ENCODE results near the gene SHROOM2. TPM values are rescaled to one million over a fixed set of nuclear protein-coding genes. Genes with fewer than 3 reads are reported as not detected.

SHROOM2 gene
- total RNA-seq, 1 experiment from 2014 or later = 1.2 TPM

DNA sequence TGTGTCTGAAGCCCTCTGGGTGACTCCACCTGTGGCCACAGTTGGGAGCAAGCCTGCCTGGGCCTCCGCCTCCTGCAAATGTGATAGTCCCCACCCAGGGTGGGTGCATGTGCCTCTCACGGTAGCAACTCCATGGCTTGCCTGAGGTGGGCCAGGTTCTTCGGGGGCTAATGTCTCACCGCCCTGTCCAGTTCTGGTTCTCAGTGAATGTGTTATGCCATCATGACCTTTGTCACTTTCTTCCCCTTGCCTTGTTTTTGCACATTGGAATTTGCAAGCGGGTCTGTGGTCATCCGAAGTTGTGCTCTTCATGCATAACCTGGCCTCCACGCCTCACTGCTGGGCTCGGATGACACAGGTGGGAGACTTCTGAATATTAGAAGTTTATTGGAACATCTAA lies 39.7 kb downstream of the SHROOM2 start:
- CTCF ChIA-PET = interaction anchor here (0.6 kb wide), 1 partner anchor 1019 kb away, joined by 3 read pairs; no protein-coding TSS in a partner anchor

DNA sequence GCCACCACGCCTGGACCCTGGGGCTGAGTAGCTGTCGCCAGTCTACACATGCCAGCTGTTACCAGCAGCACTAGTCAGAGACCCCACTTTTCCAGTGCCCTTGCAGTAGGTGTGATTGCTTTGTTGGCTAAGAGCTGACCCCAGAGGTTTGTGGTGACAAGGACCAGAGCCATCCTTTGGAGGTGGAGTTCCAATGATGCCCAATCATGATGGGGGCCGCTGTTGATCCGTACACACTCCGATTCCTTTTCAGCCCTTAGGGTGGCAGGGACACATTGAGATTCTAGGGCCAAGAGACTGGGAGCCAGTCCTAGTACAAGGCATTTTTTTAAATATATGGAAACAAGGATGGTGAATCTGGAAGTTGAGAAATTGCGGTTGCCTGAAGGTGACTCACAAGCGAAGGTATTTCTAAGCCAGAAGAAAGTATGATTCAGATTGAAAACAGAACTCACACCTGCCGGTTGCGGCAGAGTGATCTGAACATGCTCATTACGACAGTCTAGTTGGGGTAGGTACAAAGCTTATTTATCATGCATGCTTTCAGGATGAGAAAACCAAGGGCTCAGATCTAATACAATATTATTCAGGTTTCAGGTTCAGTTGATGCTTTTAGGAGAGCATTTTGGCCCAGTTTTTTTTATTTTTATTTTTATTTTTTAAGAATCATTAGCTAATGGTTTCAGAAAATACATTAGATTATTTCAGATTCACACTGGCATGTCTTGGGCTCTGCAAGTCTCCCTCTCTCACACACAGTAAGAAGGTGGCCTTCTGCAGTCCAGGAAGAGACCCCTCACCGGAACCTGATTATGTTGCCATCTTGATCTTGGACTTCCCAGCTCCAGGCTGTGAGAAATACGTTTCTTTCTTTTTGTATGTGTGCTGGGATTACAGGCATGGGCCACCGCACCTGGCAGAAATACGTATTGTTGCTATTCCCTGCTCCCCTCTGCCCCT lies 43.4 kb downstream of the SHROOM2 start:
- Mint-ChIP-seq H3K4me3 (ENCODE audit: unreplicated experiment) (no peak overlapping the region), H3K4me1 (ENCODE audit: insufficient read depth, unreplicated experiment) (peaks cover 6% of the 10 kb centered on the region), H3K9me3 (ENCODE audit: unreplicated experiment) (no peaks in the 10 kb centered on the region), H3K27me3 (ENCODE audit: insufficient read depth, unreplicated experiment) (no peaks in the 10 kb centered on the region), H3K27ac (ENCODE audit: low read depth, unreplicated experiment) (peak overlapping the region; percentile 59), H3K36me3 (ENCODE audit: insufficient read depth, unreplicated experiment) (no peaks in the 10 kb centered on the region)
- intact Hi-C loops (cut with micrococcal nuclease) = loop anchor here (1.0 to 5.0 kb wide), 2 partner anchors 158 to 290 kb away; no protein-coding TSS in a partner anchor
- TF ChIP-seq, protein P1, sequence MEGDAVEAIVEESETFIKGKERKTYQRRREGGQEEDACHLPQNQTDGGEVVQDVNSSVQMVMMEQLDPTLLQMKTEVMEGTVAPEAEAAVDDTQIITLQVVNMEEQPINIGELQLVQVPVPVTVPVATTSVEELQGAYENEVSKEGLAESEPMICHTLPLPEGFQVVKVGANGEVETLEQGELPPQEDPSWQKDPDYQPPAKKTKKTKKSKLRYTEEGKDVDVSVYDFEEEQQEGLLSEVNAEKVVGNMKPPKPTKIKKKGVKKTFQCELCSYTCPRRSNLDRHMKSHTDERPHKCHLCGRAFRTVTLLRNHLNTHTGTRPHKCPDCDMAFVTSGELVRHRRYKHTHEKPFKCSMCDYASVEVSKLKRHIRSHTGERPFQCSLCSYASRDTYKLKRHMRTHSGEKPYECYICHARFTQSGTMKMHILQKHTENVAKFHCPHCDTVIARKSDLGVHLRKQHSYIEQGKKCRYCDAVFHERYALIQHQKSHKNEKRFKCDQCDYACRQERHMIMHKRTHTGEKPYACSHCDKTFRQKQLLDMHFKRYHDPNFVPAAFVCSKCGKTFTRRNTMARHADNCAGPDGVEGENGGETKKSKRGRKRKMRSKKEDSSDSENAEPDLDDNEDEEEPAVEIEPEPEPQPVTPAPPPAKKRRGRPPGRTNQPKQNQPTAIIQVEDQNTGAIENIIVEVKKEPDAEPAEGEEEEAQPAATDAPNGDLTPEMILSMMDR (IDR thresholded peaks at IDR 0.05; ENCODE audit: unreplicated experiment) = no peak
- DNase-seq (ENCODE audit: unreplicated experiment) = peak; percentile 97
- ChIA-PET POLR2A (no interaction called here), CTCF (interaction anchor here (0.5 to 1.8 kb wide), 11 partner anchors 42 to 1509 kb away, joined by 3 to 7 read pairs (median 3); no protein-coding TSS in a partner anchor)
- BruUV-seq (replicated peaks) = no TSS peak

More for the DNA sequence above, 39.7 kb downstream of the SHROOM2 start:
- no TSS peak for BruUV-seq (replicated peaks)
- TF ChIP-seq, protein P1 (IDR thresholded peaks at IDR 0.05; ENCODE audit: unreplicated experiment) = no peak
- Mint-ChIP-seq H3K4me1 (ENCODE audit: insufficient read depth, unreplicated experiment) (peaks cover 6% of the 10 kb centered on the region), H3K9me3 (ENCODE audit: unreplicated experiment) (no peaks in the 10 kb centered on the region), H3K27ac (ENCODE audit: low read depth, unreplicated experiment) (no peak overlapping the region), H3K4me3 (ENCODE audit: unreplicated experiment) (no peak overlapping the region), H3K27me3 (ENCODE audit: insufficient read depth, unreplicated experiment) (no peaks in the 10 kb centered on the region), H3K36me3 (ENCODE audit: insufficient read depth, unreplicated experiment) (no peaks in the 10 kb centered on the region)
- intact Hi-C loops (cut with micrococcal nuclease) = loop anchor here (5.0 kb wide), 1 partner anchor 161 kb away; no protein-coding TSS in a partner anchor
- DNase-seq (ENCODE audit: unreplicated experiment) = no peak
- POLR2A ChIA-PET = no interaction called here

DNA sequence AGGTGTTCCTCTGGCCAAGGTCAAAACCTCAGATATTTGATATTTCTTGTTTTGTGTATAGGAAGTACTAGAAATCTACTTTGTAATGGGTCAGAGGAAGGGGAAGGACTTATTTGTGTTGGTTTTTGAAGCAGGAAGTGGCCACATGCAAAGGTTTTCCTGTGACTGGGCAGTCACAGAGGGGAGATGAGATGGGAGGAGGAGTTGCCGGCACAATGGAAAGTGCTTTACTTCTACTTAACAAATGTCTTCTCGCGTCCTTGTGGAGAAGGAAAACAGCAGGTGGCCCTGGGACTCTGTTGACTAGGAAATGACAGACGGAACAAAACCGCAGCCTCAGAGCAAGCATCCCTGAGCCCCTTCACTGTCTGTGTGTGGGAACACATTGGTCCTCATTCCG lies 46.6 kb downstream of the SHROOM2 start:
- TF ChIP-seq, protein P1 (IDR thresholded peaks at IDR 0.05; ENCODE audit: unreplicated experiment) = no peak
- intact Hi-C loops (cut with micrococcal nuclease) = no loop called here
- ChIA-PET CTCF (no interaction called here), POLR2A (no interaction called here)
- no peak for DNase-seq (ENCODE audit: unreplicated experiment)
- Mint-ChIP-seq H3K27me3 (ENCODE audit: insufficient read depth, unreplicated experiment) (no peaks in the 10 kb centered on the region), H3K36me3 (ENCODE audit: insufficient read depth, unreplicated experiment) (no peaks in the 10 kb centered on the region), H3K9me3 (ENCODE audit: unreplicated experiment) (no peaks in the 10 kb centered on the region), H3K4me1 (ENCODE audit: insufficient read depth, unreplicated experiment) (peaks cover 4% of the 10 kb centered on the region), H3K27ac (ENCODE audit: low read depth, unreplicated experiment) (no peak overlapping the region), H3K4me3 (ENCODE audit: unreplicated experiment) (no peak overlapping the region)
- BruUV-seq (replicated peaks) = no TSS peak

DNA sequence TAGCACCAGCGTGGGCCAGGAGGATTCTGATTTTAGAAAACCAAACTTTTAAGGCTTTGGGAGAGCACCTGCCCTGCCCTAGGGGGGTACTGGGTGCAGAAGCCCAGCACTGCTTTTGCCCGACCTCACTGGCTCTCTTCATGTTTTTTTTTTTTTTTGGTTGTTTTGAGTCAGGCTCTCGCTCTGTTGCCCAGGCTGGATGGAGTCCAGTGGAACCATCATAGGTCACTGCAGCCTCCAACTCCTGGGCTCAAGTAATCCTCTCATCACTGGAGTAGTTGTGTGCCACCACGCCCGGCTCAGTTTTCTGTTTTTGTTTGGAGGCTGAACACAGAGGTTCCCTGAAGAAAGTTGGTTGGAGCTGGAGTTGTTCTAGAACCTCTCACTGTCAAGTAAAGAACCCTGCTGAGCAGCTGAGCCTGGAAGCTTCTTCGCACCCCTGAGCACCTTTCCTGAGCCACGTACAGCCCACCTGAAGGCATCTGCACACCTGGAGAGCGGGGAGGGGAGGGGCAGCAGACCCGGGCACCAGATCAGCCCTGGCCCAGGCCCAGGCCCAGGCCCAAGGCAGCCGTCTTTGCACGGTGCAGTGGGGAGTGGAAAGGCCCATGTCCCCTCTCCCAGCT lies 49.5 kb downstream of the SHROOM2 start:
- Mint-ChIP-seq H3K4me1 (ENCODE audit: insufficient read depth, unreplicated experiment) (no peaks in the 10 kb centered on the region), H3K9me3 (ENCODE audit: unreplicated experiment) (no peaks in the 10 kb centered on the region), H3K4me3 (ENCODE audit: unreplicated experiment) (no peak overlapping the region), H3K27me3 (ENCODE audit: insufficient read depth, unreplicated experiment) (no peaks in the 10 kb centered on the region), H3K27ac (ENCODE audit: low read depth, unreplicated experiment) (no peak overlapping the region), H3K36me3 (ENCODE audit: insufficient read depth, unreplicated experiment) (no peaks in the 10 kb centered on the region)
- CTCF ChIA-PET = no interaction called here
- intact Hi-C loops (cut with micrococcal nuclease) = no loop called here
- no TSS peak for BruUV-seq (replicated peaks)
- TF ChIP-seq, protein P1 (IDR thresholded peaks at IDR 0.05; ENCODE audit: unreplicated experiment) = no peak
- no peak for DNase-seq (ENCODE audit: unreplicated experiment)
- POLR2A ChIA-PET = interaction anchor here (0.5 kb wide), 1 partner anchor 117 kb away, joined by 5 read pairs; no protein-coding TSS in a partner anchor

All from MCF 10A (cell line).